HEK293 (cell line): Measurements from ENCODE around the gene MRPS6.

Experiments
- ZBTB7A ChIP-seq: fragments of 450-650 bp; formaldehyde crosslinking; IDR thresholded peaks from 2 replicates; pipeline ENCODE4 v1.5.1; 2016; ENCODE audit warnings: low read depth, missing biosample characterization, missing genetic modification characterization
- ZNF174 ChIP-seq: fragments of 450-650 bp; formaldehyde crosslinking; IDR thresholded peaks from 2 replicates; pipeline ENCODE4 v1.5.0; 2017; ENCODE audit warnings: missing biosample characterization, mild to moderate bottlenecking, missing genetic modification characterization
- ZNF19 ChIP-seq: fragments of 450-650 bp; formaldehyde crosslinking; IDR thresholded peaks from 2 replicates; pipeline ENCODE4; 2016; ENCODE audit warnings: missing biosample characterization, missing genetic modification characterization, low read depth
- TF ChIP-seq, protein P1 (sequence below): fragments of 450-650 bp; formaldehyde crosslinking; IDR thresholded peaks from 2 replicates; pipeline ENCODE4 v1.5.1; 2016; ENCODE audit warnings: missing biosample characterization, missing genetic modification characterization

DNA sequence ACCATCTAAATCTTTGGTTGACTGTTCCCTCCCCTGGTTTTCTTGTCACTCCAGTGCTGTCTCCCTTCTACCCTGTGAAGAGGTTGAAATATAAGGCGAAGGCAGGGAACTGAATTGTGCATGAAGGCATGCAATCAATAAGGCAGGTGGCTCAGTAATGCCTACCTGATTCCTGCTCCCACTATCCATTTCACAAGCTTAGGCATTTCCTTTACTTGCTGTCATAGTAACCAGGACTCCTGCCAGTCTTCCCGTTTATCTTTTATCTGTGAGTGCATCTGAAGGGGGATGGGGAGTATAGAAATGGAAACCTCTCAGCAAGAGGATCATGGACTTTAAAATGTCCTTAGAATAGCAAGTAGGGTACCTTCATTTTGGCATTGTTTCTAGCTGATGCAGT is 40.5 kb downstream of the MRPS6 start:
- no peak for TF ChIP-seq ZNF174 (tag by site-specific recombination)
- TF ChIP-seq, protein P1, sequence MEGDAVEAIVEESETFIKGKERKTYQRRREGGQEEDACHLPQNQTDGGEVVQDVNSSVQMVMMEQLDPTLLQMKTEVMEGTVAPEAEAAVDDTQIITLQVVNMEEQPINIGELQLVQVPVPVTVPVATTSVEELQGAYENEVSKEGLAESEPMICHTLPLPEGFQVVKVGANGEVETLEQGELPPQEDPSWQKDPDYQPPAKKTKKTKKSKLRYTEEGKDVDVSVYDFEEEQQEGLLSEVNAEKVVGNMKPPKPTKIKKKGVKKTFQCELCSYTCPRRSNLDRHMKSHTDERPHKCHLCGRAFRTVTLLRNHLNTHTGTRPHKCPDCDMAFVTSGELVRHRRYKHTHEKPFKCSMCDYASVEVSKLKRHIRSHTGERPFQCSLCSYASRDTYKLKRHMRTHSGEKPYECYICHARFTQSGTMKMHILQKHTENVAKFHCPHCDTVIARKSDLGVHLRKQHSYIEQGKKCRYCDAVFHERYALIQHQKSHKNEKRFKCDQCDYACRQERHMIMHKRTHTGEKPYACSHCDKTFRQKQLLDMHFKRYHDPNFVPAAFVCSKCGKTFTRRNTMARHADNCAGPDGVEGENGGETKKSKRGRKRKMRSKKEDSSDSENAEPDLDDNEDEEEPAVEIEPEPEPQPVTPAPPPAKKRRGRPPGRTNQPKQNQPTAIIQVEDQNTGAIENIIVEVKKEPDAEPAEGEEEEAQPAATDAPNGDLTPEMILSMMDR = no peak
- no peak for TF ChIP-seq ZBTB7A (tag by site-specific recombination)
- no peak for TF ChIP-seq ZNF19
